WTC11 (cell line): ENCODE results near the gene GNG2.

ENCODE experiments used
- ATF2 ChIP-seq: sonication (generic); formaldehyde crosslinking; IDR thresholded peaks from 2 replicates; pipeline ENCODE4 v1.8.1; 2022; ENCODE audit warnings: low read depth, missing genetic modification reagents, borderline replicate concordance
- CREB1 ChIP-seq: sonication (generic); formaldehyde crosslinking; IDR thresholded peaks from 2 replicates; pipeline ENCODE4 v1.8.0; 2023; ENCODE audit warnings: mild to moderate bottlenecking, missing genetic modification reagents
- CTCF ChIP-seq: fragments of 200-600 bp; IDR thresholded peaks from 2 replicates; pipeline ENCODE4 v1.8.0; 2022; ENCODE audit warnings: antibody characterized with exemption
- E2F5 ChIP-seq: sonication (generic); formaldehyde crosslinking; IDR thresholded peaks from 2 replicates; pipeline ENCODE4 v1.8.1; 2022; ENCODE audit warnings: mild to moderate bottlenecking, moderate library complexity, missing genetic modification reagents
- FOXK1 ChIP-seq: sonication (generic); formaldehyde crosslinking; IDR thresholded peaks from 2 replicates; pipeline ENCODE4 v1.8.0; 2022; ENCODE audit warnings: mild to moderate bottlenecking, moderate library complexity, missing genetic modification reagents
- IRF1 ChIP-seq: sonication (generic); formaldehyde crosslinking; IDR thresholded peaks from 2 replicates; pipeline ENCODE4 v1.8.0; 2023; ENCODE audit warnings: missing genetic modification reagents
- PRRX2 ChIP-seq: fragments of 250-450 bp; sonication (Bioruptor Pico); IDR thresholded peaks from 2 replicates; pipeline ENCODE4 v1.8.0; 2021; ENCODE audit warnings: mild to moderate bottlenecking
- RELA ChIP-seq: sonication (generic); formaldehyde crosslinking; IDR thresholded peaks from 2 replicates; pipeline ENCODE4 v1.8.1; 2022; ENCODE audit warnings: missing genetic modification reagents, mild to moderate bottlenecking, borderline replicate concordance
- ZNF121 ChIP-seq: sonication (generic); formaldehyde crosslinking; IDR thresholded peaks from 2 replicates; pipeline ENCODE4 v1.8.0; 2023; ENCODE audit warnings: missing genetic modification reagents
- TF ChIP-seq, protein P1 (sequence below): sonication (generic); formaldehyde crosslinking; IDR thresholded peaks from 2 replicates; pipeline ENCODE4 v1.8.0; 2022; ENCODE audit warnings: mild to moderate bottlenecking, missing genetic modification reagents
- TF ChIP-seq, protein P2 (sequence below): sonication (generic); formaldehyde crosslinking; IDR thresholded peaks from 2 replicates; pipeline ENCODE4 v1.8.0; 2022; ENCODE audit warnings: mild to moderate bottlenecking, missing genetic modification reagents

DNA sequence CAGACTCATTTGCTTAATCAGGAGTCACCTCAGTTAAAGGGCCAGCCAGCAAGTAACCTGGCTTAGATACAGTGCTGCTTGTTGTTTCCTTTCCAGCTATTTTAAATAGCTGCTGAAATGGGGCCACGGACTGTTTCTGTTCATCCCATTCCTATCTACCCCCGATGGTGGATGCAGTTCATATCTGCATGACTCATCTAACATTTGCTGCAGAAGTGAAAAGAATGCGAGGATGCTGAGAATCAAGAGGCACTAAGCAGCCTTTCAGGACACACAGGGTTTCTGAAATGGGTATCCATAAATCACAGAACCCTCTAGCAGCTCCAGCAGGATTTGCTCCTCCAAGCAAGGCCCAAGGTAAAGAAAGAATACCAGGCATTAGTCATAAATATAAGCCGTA lies 68.8 kb downstream of the GNG2 start:
- no peak for TF ChIP-seq ATF2 (CRISPR knock-in tag)
- TF ChIP-seq CTCF, result no peak
- TF ChIP-seq E2F5 (CRISPR knock-in tag), result no peak
- no peak for TF ChIP-seq CREB1
- TF ChIP-seq, protein P1, sequence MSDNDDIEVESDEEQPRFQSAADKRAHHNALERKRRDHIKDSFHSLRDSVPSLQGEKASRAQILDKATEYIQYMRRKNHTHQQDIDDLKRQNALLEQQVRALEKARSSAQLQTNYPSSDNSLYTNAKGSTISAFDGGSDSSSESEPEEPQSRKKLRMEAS (CRISPR knock-in tag), result no peak
- no peak for TF ChIP-seq FOXK1 (CRISPR knock-in tag)
- no peak for TF ChIP-seq RELA (CRISPR knock-in tag)
- no peak for TF ChIP-seq ZNF121 (CRISPR knock-in tag)
- no peak for TF ChIP-seq PRRX2 (CRISPR knock-in tag)
- no peak for TF ChIP-seq IRF1
- TF ChIP-seq, protein P2, sequence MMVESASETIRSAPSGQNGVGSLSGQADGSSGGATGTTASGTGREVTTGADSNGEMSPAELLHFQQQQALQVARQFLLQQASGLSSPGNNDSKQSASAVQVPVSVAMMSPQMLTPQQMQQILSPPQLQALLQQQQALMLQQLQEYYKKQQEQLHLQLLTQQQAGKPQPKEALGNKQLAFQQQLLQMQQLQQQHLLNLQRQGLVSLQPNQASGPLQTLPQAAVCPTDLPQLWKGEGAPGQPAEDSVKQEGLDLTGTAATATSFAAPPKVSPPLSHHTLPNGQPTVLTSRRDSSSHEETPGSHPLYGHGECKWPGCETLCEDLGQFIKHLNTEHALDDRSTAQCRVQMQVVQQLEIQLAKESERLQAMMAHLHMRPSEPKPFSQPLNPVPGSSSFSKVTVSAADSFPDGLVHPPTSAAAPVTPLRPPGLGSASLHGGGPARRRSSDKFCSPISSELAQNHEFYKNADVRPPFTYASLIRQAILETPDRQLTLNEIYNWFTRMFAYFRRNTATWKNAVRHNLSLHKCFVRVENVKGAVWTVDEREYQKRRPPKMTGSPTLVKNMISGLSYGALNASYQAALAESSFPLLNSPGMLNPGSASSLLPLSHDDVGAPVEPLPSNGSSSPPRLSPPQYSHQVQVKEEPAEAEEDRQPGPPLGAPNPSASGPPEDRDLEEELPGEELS (CRISPR knock-in tag), result no peak
